ENCODE results near the gene DNAH9.

The DNAH9 gene

DNA sequence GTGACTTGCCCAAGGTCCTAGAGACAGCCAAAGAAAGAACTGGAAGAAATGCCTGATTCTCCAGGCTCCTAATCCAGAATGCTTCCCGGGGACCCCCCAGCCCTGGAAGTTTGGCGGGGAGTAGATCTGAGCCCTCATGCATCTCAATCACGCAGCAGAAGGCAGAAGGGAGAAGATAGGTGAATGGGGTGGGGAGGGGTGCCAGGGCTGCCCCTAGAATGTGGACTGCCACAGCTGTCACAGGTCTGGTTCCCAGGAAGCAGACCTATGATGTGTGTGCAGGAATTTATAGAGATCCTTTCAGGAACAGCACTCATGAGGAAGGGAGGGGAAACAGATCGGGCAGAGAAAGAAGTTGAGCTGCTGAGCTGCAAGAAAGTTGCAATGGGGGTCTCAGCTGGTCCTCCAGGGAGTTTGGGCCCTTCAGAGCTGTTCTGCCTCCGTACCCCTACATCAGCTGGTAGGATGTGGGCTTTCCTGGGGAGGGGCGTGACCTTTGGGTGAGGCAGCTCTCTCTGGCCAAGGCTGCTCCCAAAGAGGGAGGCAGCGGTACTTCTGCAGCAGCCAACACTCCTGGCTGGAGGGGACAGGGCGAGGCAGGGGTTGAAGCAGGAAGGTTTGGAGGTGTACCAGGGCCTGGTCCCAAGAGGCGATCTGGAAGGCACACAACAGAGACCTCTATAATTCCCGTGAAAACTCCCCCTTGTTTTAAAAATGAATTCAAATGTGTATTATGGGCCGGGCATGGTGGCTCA, 43.4 kb downstream of the DNAH9 start:
- DNase-seq (ENCODE audit: low spot score): no peak
- TF ChIP-seq, protein P1, sequence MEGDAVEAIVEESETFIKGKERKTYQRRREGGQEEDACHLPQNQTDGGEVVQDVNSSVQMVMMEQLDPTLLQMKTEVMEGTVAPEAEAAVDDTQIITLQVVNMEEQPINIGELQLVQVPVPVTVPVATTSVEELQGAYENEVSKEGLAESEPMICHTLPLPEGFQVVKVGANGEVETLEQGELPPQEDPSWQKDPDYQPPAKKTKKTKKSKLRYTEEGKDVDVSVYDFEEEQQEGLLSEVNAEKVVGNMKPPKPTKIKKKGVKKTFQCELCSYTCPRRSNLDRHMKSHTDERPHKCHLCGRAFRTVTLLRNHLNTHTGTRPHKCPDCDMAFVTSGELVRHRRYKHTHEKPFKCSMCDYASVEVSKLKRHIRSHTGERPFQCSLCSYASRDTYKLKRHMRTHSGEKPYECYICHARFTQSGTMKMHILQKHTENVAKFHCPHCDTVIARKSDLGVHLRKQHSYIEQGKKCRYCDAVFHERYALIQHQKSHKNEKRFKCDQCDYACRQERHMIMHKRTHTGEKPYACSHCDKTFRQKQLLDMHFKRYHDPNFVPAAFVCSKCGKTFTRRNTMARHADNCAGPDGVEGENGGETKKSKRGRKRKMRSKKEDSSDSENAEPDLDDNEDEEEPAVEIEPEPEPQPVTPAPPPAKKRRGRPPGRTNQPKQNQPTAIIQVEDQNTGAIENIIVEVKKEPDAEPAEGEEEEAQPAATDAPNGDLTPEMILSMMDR (IDR thresholded peaks at IDR 0.05; ENCODE audit: extremely low read depth, missing control alignments): no peak

DNA sequence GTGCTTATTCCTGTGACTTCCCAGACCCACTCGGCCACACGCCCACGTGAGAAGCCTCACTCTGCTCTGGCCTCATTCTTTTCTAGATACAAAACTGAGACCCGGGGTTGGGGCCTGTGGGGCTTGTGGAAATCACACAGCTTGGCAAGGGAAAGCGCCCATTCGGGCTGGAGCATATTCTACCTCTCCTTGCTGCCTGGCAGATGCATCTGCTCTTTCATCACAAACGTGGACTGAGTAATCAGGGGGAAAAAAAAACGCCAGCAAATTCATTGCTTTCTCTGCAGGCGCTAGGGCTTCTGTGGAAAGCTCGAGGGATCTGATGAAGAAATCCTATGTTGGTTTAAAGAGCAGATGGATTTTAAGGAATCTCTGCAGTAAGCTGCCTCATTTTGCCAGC, 44.4 kb downstream of the DNAH9 start:
- no peak for DNase-seq (ENCODE audit: low spot score)
- TF ChIP-seq, protein P1 (IDR thresholded peaks at IDR 0.05; ENCODE audit: extremely low read depth, missing control alignments): no peak

DNA sequence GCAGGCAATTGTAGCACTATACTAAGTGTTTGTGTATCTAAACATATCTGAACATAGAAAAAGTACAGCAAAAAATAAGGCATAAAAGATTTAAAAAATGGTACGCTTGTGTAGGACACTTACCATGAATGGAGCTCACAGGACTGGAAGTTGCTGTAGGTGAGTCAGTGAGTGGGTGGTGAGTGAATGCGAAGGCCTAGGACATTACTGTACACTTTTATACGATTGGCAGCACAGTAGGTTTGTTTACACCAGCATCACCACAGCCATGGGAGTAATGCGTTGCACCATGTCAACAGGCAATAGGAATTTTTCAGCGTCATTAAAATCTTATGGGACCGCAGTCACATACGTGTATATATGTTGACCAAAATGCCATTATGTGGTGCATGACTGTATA, 45.6 kb downstream of the DNAH9 start:
- DNase-seq (ENCODE audit: low spot score): no peak
- TF ChIP-seq, protein P1 (IDR thresholded peaks at IDR 0.05; ENCODE audit: extremely low read depth, missing control alignments): no peak

DNA sequence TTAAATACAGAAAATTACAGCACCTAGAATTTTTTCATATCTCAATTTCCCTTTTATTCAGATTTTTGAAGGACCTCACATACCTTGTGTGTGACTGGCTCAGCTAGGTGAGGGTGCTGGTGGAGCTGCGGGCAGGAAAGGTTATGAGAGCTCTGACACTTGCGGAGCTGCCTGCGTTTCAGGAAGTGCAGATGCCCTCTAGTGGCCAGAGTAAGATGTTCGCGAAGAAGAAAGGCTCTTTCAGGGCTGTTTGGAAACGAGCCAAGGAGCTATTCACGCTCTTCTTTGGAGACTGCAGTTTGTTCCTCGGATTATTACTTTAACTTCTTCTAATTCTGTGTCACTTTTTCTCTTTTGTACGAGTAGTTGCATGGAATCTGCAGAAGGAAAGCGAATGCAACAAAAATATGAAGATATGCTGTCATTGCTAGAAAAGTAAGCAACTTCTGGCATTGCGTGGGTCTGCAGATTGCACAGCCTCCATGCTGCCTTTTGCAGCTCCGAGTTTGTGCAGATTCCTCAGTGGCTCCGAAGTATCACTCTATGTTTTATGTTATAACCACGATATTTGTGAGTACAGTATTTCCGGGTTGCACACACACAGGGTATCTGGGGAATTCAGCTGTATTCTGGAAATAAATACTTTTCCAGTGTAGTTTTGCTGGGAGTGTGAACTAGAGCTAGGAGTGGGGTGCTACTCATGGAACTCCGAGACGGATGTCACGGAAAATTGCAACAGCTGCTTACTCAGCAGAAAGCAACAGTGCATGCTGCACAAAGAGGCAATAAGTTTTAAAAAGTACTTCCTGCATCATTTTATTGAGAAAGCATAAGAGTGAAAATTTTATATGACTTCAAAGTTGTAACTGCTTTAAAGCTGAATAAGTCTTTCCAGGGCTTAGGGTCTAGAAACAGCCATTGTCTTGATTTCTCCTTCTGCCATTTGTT, 46.3 kb downstream of the DNAH9 start:
- DNase-seq (ENCODE audit: low spot score): peak; percentile 29

DNA sequence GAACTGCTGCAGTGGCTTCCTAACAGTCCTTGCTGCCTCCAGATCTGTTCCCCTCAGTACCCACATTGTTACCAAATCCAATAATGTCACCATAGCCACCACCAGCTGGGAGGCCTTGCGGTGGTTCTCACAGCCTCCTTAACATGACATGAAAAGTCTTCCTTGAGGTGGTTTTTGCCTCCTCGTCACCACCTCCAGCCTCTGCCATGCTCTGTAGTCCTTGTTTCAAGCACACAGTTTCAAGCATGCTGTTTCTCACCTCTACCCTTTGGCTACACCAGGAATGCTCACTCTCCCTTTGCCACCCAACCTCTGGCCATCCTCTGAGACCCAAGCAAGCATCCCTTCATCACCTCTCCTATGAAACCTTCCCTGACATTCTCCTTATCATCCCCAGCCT, 47.2 kb downstream of the DNAH9 start:
- TF ChIP-seq, protein P1 (IDR thresholded peaks at IDR 0.05; ENCODE audit: extremely low read depth, missing control alignments): no peak
- no peak for DNase-seq (ENCODE audit: low spot score)

More for the DNA sequence above, 46.3 kb downstream of the DNAH9 start:
- TF ChIP-seq, protein P1 (IDR thresholded peaks at IDR 0.05; ENCODE audit: extremely low read depth, missing control alignments): peak; percentile 69

DNA sequence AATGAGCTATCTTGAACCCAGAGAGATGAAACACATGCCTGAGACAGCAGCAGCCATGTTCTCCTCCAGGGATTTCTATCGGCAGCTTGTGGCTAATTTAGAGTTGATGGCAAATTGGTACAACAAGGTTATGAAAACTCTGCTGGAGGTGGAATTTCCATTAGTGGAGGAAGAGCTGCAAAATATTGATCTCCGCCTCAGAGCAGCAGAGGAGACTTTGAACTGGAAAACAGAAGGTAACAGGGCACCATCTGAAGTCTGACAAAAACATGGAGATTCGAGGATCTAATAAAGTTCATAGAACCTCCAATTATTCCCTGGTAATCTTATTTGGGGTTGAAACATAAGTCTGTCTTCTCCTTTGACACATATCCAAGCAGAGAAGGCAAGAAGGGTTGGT, 52.8 kb downstream of the DNAH9 start:
- no peak for DNase-seq (ENCODE audit: low spot score)
- TF ChIP-seq, protein P1 (IDR thresholded peaks at IDR 0.05; ENCODE audit: extremely low read depth, missing control alignments): no peak

DNA sequence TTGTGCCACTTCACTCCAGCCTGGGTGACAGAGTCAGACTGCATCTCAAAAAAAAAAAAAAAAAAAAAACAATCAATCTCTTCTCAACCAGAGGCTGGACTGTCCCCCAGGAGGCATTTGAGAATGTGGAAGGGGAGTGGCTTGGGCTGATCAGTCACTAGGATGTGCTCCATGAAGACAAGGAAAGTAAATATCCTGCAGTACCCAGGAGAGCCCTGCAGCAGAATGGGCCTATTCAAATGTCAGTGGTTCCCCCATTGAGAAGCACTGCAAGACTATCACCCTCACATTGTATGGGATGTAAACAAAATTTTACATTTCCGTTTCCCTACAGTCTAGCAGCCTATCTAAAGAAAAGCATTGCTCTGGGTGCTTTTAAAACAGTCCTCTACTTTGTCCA, 70.3 kb downstream of the DNAH9 start:
- DNase-seq (ENCODE audit: low spot score): no peak
- TF ChIP-seq, protein P1 (IDR thresholded peaks at IDR 0.05; ENCODE audit: extremely low read depth, missing control alignments): no peak
